ENCODE results near the gene PRKG2. TPM values are rescaled to one million over a fixed set of nuclear protein-coding genes. Genes with fewer than 3 reads are reported as not detected.

PRKG2 gene
- polyA plus RNA-seq, 2 of the 4 experiments (the other 2 are of a cell fraction), result 0.96 to 5.3 TPM

- Histone ChIP-seq H3K4me3 (no peak overlapping the region), H3K4me1 (peaks cover 16% of the 10 kb centered on the region; the same call in 1 of the 3 replicates), H3K4me2 (peak overlapping the region; percentile 34; the same call in 2 of the 3 replicates), H3K9me3 (no peaks in the 10 kb centered on the region), H3K27ac (peak overlapping the region in 1 of 2 experiments; percentile 41; a peak in 2 of 6 replicates)
- 55% methylated on average over 8 of the region's 8 CpGs for WGBS (ENCODE audit: missing lambda C conversion rate)
- DNase-seq (ENCODE audit: low read depth in 1 of 2, low spot score in 1 of 2) (no peak), FAIRE-seq (no peak), ATAC-seq (no peak)
- CTCF ChIA-PET, result interaction anchor here (1.6 kb wide), 1 partner anchor 187 kb away, joined by 5 read pairs; no protein-coding TSS in a partner anchor
- POLR2A ChIA-PET, result no interaction called here
- no peak for TF ChIP-seq HMGXB4 (CRISPR knock-in tag; IDR thresholded peaks at IDR 0.05; ENCODE audit: borderline replicate concordance)
- TF ChIP-seq NFE2L2 (conservative IDR thresholded peaks at IDR 0.05; ENCODE audit: low read length), result no peak
- TF ChIP-seq ESRRA (IDR thresholded peaks at IDR 0.05; ENCODE audit: borderline replicate concordance, low read length), result no peak
- no peak for TF ChIP-seq EHF (CRISPR knock-in tag; IDR thresholded peaks at IDR 0.05)
- no peak for TF ChIP-seq HES2 (IDR thresholded peaks at IDR 0.05)
These were observed 41.3 kb upstream of the PRKG2 start for GRCh38 chr4:81256059-81256970.

- ATAC-seq (peak in 1 of 2 experiments; percentile 44; a peak in 2 of 6 replicates), FAIRE-seq (no peak), DNase-seq (ENCODE audit: low read depth in 1 of 2, low spot score in 1 of 2) (peak in 1 of 2 experiments; percentile 2)
- peaks cover 16% of the 10 kb centered on the region; the same call in 1 of the 3 replicates for H3K4me1 ChIP-seq
- ChIA-PET POLR2A (no interaction called here), CTCF (interaction anchor here (1.6 kb wide), 1 partner anchor 186 kb away, joined by 5 read pairs; no protein-coding TSS in a partner anchor)
- H3K9me3 ChIP-seq, result no peaks in the 10 kb centered on the region
- no peak overlapping the region for H3K27ac ChIP-seq
- peak overlapping the region; percentile 23; the same call in 1 of the 3 replicates for H3K4me2 ChIP-seq
- no peak overlapping the region for H3K4me3 ChIP-seq
- TF ChIP-seq JUNB (IDR thresholded peaks at IDR 0.05) (no peak), ATOH8 (CRISPR knock-in tag; IDR thresholded peaks at IDR 0.05; ENCODE audit: low read depth) (no peak), RFX5 (IDR thresholded peaks at IDR 0.05) (no peak), RAD21 (conservative IDR thresholded peaks at IDR 0.05 in 1 of 2, IDR thresholded peaks at IDR 0.05 in 1 of 2) (no peak), GATA3 (IDR thresholded peaks at IDR 0.05; ENCODE audit: borderline replicate concordance) (no peak), NPAS2 (CRISPR knock-in tag; IDR thresholded peaks at IDR 0.05; ENCODE audit: borderline replicate concordance) (no peak), BCL3 (IDR thresholded peaks at IDR 0.05) (no peak), MAZ (IDR thresholded peaks at IDR 0.05; ENCODE audit: borderline replicate concordance, low read depth, low read length) (no peak), HEYL (CRISPR knock-in tag; IDR thresholded peaks at IDR 0.05) (no peak), ZC3H11A (IDR thresholded peaks at IDR 0.05) (no peak), TFCP2L1 (CRISPR knock-in tag; IDR thresholded peaks at IDR 0.05) (no peak), RARB (CRISPR knock-in tag; IDR thresholded peaks at IDR 0.05) (no peak), EHMT2 (IDR thresholded peaks at IDR 0.05; ENCODE audit: low read depth) (no peak), E2F6 (IDR thresholded peaks at IDR 0.05; ENCODE audit: borderline replicate concordance, low read depth) (no peak), FOSL2 (IDR thresholded peaks at IDR 0.05) (no peak), FOSL2 (CRISPR knock-in tag; IDR thresholded peaks at IDR 0.05) (no peak), USF2 (IDR thresholded peaks at IDR 0.05) (no peak), MYC (IDR thresholded peaks at IDR 0.05; ENCODE audit: borderline replicate concordance, low read length) (no peak), HES2 (IDR thresholded peaks at IDR 0.05) (no peak)
- 30% methylated on average over 1 of the region's 1 CpG for WGBS (ENCODE audit: missing lambda C conversion rate)
These were observed 40.5 kb upstream of the PRKG2 start for GRCh38 chr4:81255524-81255923.
